Progenitor cell of endocrine pancreas (in vitro differentiated cells): ENCODE measurements around the gene ETV6. TPM values are rescaled to one million over a fixed set of nuclear protein-coding genes. Genes with fewer than 3 reads are reported as not detected.

Experiments
- DNase-seq: peaks from one replicate; pipeline ENCODE4 v3.0.0; 2021; ENCODE audit warnings: low spot score; ENCODE audit not compliant: unreplicated experiment
- H3K27ac Mint-ChIP-seq: 2 replicates; pipeline ENCODE4 v1.8.0; 2021; ENCODE audit warnings: mild to moderate bottlenecking, moderate library complexity, mixed read lengths
- H3K27me3 Mint-ChIP-seq: 2 replicates; pipeline ENCODE4 v1.8.0; 2021; ENCODE audit warnings: mixed read lengths
- H3K36me3 Mint-ChIP-seq: 2 replicates; pipeline ENCODE4 v1.8.0; 2022; ENCODE audit warnings: mixed read lengths; ENCODE audit not compliant: insufficient read depth
- H3K4me1 Mint-ChIP-seq: 2 replicates; pipeline ENCODE4 v1.8.0; 2021; ENCODE audit warnings: low read depth, mixed read lengths
- H3K4me3 Mint-ChIP-seq: 2 replicates; pipeline ENCODE4 v1.8.0; 2021; ENCODE audit warnings: low read depth, mild to moderate bottlenecking, moderate library complexity, mixed read lengths
- H3K9me3 Mint-ChIP-seq: 2 replicates; pipeline ENCODE4 v1.8.0; 2021; ENCODE audit warnings: low read depth, mixed read lengths
- total RNA-seq: library from RNA; stranded (reverse); gene quantifications from 2 replicates; pipeline ENCODE4 v1.2.1, GENCODE V29; 2021
- TF ChIP-seq, protein P1 (sequence below): fragments of 200-600 bp; sonication (generic); IDR thresholded peaks from one replicate; pipeline ENCODE4 v1.5.0; 2021; ENCODE audit warnings: antibody characterized with exemption, mild to moderate bottlenecking; ENCODE audit not compliant: unreplicated experiment

ETV6 gene
- total RNA-seq, 1 donor from 2014 or later: 55.2 TPM

DNA sequence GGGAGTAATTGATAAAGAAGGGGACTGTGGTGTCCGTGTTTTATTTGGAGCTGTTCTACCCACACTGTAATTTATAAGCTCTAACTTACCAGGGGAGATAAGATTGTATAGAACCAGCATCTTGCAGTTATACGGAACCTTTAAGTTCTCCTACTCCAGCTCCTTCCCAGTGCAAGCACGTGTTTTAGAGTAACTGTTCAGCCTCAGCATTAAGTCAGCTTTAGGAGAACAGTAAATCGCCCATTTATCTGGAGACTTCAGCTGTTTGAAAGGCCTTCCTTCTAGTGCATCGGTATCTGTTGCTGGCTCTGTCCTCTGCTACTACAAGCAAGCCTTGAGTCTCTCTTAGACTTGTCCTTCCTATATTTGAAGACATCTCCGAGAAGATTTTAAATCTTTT is 95.6 kb downstream of the ETV6 start:
- DNase-seq: no peak
- peaks cover 14% of the 10 kb centered on the region for H3K4me1 Mint-ChIP-seq
- TF ChIP-seq, protein P1, sequence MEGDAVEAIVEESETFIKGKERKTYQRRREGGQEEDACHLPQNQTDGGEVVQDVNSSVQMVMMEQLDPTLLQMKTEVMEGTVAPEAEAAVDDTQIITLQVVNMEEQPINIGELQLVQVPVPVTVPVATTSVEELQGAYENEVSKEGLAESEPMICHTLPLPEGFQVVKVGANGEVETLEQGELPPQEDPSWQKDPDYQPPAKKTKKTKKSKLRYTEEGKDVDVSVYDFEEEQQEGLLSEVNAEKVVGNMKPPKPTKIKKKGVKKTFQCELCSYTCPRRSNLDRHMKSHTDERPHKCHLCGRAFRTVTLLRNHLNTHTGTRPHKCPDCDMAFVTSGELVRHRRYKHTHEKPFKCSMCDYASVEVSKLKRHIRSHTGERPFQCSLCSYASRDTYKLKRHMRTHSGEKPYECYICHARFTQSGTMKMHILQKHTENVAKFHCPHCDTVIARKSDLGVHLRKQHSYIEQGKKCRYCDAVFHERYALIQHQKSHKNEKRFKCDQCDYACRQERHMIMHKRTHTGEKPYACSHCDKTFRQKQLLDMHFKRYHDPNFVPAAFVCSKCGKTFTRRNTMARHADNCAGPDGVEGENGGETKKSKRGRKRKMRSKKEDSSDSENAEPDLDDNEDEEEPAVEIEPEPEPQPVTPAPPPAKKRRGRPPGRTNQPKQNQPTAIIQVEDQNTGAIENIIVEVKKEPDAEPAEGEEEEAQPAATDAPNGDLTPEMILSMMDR: no peak
- H3K4me3 Mint-ChIP-seq: no peak overlapping the region
- peaks cover 8% of the 10 kb centered on the region for H3K36me3 Mint-ChIP-seq
- H3K27ac Mint-ChIP-seq: no peak overlapping the region
- no peaks in the 10 kb centered on the region for H3K9me3 Mint-ChIP-seq
- no peaks in the 10 kb centered on the region for H3K27me3 Mint-ChIP-seq

DNA sequence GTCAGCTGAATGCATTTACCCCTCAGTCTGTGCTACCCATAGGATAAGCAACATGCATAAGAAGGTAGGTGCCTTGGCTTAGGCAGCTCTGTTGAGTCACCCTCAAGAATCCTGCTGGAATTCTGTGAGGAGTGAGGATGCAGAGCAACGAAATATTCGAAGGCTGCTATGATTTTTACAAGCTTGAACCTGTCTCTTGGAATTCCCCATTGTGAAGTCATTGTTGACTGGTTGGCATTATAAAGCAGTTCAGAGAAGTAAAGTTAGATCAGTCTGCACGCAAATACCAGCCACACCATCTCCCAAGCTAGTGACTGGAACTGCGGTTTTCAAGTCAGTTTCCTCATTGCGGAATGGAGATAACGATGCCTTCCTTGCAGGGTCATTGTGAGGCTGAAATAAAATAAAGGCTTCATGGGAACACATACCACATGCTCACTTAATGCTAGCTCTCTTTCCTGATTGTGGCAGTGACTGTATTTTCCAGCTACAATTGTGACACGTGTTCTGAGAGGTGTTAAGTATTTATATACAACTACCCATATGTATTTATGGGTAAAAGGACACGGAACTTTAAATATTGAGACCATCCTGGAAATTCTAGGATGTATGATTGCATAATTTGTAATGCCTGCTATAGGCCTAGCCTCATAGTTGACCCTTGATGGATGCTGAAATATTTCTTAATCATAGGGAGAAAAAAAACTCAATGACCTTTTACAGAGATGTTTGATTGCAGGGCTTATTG is 96.7 kb downstream of the ETV6 start:
- TF ChIP-seq, protein P1: no peak
- no peak for DNase-seq
- Mint-ChIP-seq H3K27ac (no peak overlapping the region), H3K36me3 (peaks cover 6% of the 10 kb centered on the region), H3K4me1 (peaks cover 15% of the 10 kb centered on the region), H3K4me3 (no peak overlapping the region), H3K9me3 (no peaks in the 10 kb centered on the region), H3K27me3 (no peaks in the 10 kb centered on the region)

DNA sequence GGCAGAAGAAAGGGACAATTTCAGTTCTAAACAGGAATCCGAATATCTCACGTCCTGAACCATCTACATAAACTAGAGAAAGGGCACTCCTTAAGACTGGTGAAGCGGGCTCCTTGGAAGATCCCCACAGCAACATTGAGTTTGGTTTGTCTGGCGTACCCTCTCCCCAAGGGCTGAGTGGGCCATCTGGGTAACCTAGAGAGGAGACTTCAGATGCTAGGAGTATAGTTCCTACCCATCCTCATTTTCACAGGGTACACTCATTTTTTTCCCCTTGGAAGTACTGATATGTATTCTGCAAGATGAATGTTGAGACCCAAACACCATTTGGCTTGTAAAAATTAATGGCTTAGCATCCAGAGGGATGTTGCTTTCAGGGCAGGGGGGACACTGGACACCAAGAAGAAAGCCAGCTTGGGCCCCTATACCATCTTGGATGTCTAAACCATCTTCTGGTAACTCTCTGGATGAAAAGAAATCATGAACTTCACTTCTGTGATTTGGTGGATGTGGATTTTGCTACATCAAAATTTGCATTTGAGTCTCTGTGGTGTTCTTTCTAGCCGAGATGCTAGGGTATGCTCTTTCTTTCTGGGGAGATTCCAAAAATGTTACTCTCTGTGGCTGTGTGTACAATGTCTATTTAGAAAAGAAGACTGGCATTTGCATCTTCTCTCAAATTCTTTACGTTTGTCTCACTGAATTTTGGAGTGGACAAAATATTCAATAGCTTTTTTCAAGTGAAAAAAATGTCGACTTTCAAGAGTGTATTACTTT is 97.7 kb downstream of the ETV6 start:
- no peaks in the 10 kb centered on the region for H3K27me3 Mint-ChIP-seq
- H3K4me3 Mint-ChIP-seq: no peak overlapping the region
- H3K36me3 Mint-ChIP-seq: peaks cover 6% of the 10 kb centered on the region
- H3K4me1 Mint-ChIP-seq: peaks cover 20% of the 10 kb centered on the region
- no peak for DNase-seq
- H3K9me3 Mint-ChIP-seq: no peaks in the 10 kb centered on the region
- H3K27ac Mint-ChIP-seq: no peak overlapping the region
- TF ChIP-seq, protein P1: no peak

DNA sequence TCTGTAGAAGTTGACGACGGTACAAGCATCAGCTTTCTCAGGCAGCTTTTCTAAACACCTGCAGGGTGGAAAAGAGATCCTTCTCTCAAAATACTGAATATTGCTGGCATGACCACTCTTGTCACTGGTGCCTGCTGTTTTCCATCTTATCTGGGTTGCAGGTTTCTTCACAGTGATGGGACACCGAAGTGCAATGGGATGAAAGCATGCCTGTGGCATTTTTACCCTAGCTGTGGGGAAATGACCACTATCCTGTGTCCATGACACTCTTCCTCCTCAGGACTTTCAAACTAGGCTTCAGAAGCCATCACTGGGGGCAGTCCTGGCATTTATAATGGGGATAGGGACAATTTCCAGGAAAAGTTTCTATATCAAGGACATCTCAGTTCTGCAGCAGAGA is 98.5 kb downstream of the ETV6 start:
- no peak for DNase-seq
- Mint-ChIP-seq H3K4me1 (peaks cover 21% of the 10 kb centered on the region), H3K36me3 (peaks cover 8% of the 10 kb centered on the region), H3K9me3 (no peaks in the 10 kb centered on the region), H3K4me3 (no peak overlapping the region), H3K27me3 (peaks cover under 1% of the 10 kb centered on the region), H3K27ac (no peak overlapping the region)
- TF ChIP-seq, protein P1: no peak

DNA sequence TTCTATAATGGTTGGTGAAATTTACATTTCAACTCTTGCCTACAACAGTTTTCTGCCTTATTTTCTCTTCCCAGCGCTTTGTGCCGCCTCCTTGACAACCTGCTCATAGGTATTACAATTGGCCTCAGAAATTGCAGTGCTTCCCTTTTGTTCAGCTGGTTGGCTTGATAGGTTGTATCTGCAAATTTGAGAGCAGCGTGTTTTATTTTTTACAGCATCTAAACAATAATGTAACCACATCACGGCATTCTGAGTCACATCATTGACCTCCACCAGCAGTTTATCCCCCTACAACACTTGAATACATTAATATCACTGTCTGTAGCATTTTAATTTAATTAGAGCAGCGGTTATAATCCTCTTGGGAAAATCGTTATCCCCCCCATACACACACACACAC is 99.4 kb downstream of the ETV6 start:
- peaks cover 20% of the 10 kb centered on the region for H3K4me1 Mint-ChIP-seq
- no peaks in the 10 kb centered on the region for H3K9me3 Mint-ChIP-seq
- no peak overlapping the region for H3K27ac Mint-ChIP-seq
- peaks cover 2% of the 10 kb centered on the region for H3K27me3 Mint-ChIP-seq
- H3K36me3 Mint-ChIP-seq: peaks cover 10% of the 10 kb centered on the region
- TF ChIP-seq, protein P1: no peak
- DNase-seq: no peak
- no peak overlapping the region for H3K4me3 Mint-ChIP-seq
